Ishikawa (cell line): ENCODE results near the gene PRPF6.

ENCODE experiments used
- CEBPB ChIP-seq: IDR thresholded peaks from 2 replicates; pipeline ENCODE4 v1.6.1; 2012
- TAF1 ChIP-seq: IDR thresholded peaks from 2 replicates; pipeline ENCODE4 v1.6.1; 2012; ENCODE audit warnings: low read depth, mild to moderate bottlenecking
- TCF12 ChIP-seq: IDR thresholded peaks from 2 replicates; pipeline ENCODE4 v1.6.1; 2012; ENCODE audit warnings: low read depth
- TEAD4 ChIP-seq: IDR thresholded peaks from 2 replicates; pipeline ENCODE4 v1.6.1; 2012
- YY1 ChIP-seq: IDR thresholded peaks from 2 replicates; pipeline ENCODE4 v1.6.1; 2012; ENCODE audit warnings: low read depth
- TF ChIP-seq, protein P1 (sequence below): IDR thresholded peaks from 2 replicates; pipeline ENCODE4 v1.6.1; 2012

DNA sequence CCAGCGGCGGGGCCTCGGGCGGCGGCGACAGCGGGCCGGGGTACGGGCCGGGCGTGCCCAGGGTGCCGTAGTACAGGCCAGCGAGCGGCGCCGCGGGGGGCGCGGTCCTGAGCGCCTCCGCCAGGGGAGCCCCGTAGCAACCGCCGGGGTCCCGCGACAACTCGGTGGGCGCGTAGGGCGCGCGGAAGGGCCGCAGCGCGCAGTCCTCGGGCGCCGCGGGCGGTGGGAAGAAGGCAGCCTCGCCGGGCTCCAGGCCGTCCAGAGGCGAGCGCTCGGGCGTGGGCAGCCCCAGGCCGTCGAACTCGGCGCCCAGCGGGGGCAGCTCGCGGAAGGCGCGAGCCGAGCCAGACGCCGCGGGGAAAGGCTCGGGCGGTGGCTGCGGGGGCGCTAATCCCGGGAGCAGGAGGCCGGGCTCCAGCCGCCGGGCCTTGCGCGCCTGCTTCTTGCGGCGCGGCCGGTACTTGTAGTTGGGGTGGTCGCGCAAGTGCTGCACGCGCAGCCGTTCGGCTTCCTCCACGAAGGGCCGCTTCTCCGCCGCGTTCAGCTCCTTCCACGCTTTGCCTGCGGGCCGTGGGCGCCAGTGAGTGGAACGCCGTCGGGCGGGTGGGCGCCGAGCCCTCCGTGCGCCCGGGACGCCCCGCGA lies 67.6 kb downstream of the PRPF6 start:
- no peak for TF ChIP-seq TAF1
- TF ChIP-seq YY1: no peak
- TF ChIP-seq TCF12: no peak
- no peak for TF ChIP-seq TEAD4
- TF ChIP-seq, protein P1, sequence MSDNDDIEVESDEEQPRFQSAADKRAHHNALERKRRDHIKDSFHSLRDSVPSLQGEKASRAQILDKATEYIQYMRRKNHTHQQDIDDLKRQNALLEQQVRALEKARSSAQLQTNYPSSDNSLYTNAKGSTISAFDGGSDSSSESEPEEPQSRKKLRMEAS: no peak
- TF ChIP-seq CEBPB: no peak
